Measurements from ENCODE around the gene FCRLA.
"Not testable (repeated sequence)": the region's sequence is repeated elsewhere in the genome, so short reads cannot be mapped to it uniquely, and the experiment has no call there.

DNA sequence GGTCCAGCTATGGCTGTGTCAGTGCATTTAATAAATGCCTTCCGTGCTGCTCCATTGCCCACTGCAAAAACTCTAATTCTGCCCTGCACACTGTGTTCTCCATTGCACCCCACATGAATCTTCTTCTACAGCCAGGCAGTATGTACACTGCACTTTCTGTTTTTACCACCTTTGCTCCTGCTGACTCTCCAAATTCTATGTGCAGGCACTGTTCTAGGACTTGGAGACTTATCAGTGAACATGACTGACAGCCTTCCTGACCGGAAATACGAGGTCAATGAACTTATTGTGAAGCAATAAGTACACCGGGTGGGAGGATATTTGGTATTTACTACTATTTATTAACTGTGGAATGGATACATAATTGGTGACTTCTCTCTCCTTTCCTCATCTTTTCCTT is 42.3 kb upstream of the FCRLA start:
- TF ChIP-seq CTCF (IDR thresholded peaks at IDR 0.05; ENCODE audit: low read depth, low read length, poor library complexity, severe bottlenecking); EZH2phosphoT487 (IDR thresholded peaks at IDR 0.05; ENCODE audit: borderline replicate concordance, low read length): not testable (repeated sequence)

All from DOHH2 (cell line).